HEK293 (cell line): ENCODE measurements around the gene DBF4.
"Not testable (repeated sequence)": the region's sequence is repeated elsewhere in the genome, so short reads cannot be mapped to it uniquely, and the experiment has no call there.

Experiments used
- CTCF ChIP-seq: fragments of 450-650 bp; formaldehyde crosslinking; IDR thresholded peaks from 2 replicates; pipeline ENCODE4 v1.5.1; 2016; ENCODE audit warnings: missing biosample characterization, missing genetic modification characterization
- PATZ1 ChIP-seq: fragments of 450-650 bp; formaldehyde crosslinking; IDR thresholded peaks from 2 replicates; pipeline ENCODE4 v1.5.1; 2016; ENCODE audit warnings: missing biosample characterization, missing genetic modification characterization
- YY1 ChIP-seq: fragments of 450-650 bp; formaldehyde crosslinking; IDR thresholded peaks from 2 replicates; pipeline ENCODE4 v1.5.1; 2018; ENCODE audit warnings: missing biosample characterization, missing genetic modification characterization
- ZNF23 ChIP-seq: fragments of 450-650 bp; formaldehyde crosslinking; IDR thresholded peaks from 2 replicates; pipeline ENCODE4 v1.5.1; 2016; ENCODE audit warnings: missing biosample characterization, missing genetic modification characterization, borderline replicate concordance
- ZNF335 ChIP-seq: fragments of 450-650 bp; formaldehyde crosslinking; conservative IDR thresholded peaks from 2 replicates; pipeline ENCODE4 v1.5.1; 2016; ENCODE audit warnings: missing biosample characterization, missing genetic modification characterization
- ZSCAN5A ChIP-seq: fragments of 450-650 bp; formaldehyde crosslinking; IDR thresholded peaks from 2 replicates; pipeline ENCODE4 v1.5.1; 2016; ENCODE audit warnings: missing biosample characterization, missing genetic modification characterization

- TF ChIP-seq ZSCAN5A (tag by site-specific recombination); CTCF; ZNF23; YY1 (tag by site-specific recombination); PATZ1 (tag by site-specific recombination); ZNF335 (tag by site-specific recombination): not testable (repeated sequence)
These were observed 32.5 kb downstream of the DBF4 start for GRCh38 chr7:87908814-87909213.
